Adrenal gland (tissue), 12 donors: ENCODE measurements around the gene ZNF333. TPM values are rescaled to one million over a fixed set of nuclear protein-coding genes. Genes with fewer than 3 reads are reported as not detected.

Source experiments
- DNase-seq, 7 donors: peaks; one replicate each; pipeline ENCODE4 v3.0.0-alpha.2; 2019 to 2020
- H3K27ac ChIP-seq, 5 donors: fragments of 200-600 bp; sonication (generic) in 4 of 5; 1 replicate in 3 of 5; 2 replicates in 2 of 5; pipeline versions ENCODE4 v1.5.1 to v1.8.0; 2016 to 2020; ENCODE audit warnings: mild to moderate bottlenecking in 1 of 5
- H3K27me3 ChIP-seq: fragments of 200-600 bp; 2 replicates; pipeline ENCODE4 v1.8.0; 2021
- H3K36me3 ChIP-seq, 2 donors: fragments of 200-600 bp; replicated peaks in 1 of 2; 1 replicate in 1 of 2; 2 replicates in 1 of 2; pipeline versions ENCODE4 v1.5.1 to v1.8.0; 2018 to 2022
- H3K4me1 ChIP-seq, 2 donors: fragments of 200-600 bp; replicated peaks in 1 of 2; 1 replicate in 1 of 2; 2 replicates in 1 of 2; pipeline versions ENCODE4 v1.5.1 to v1.8.0; 2018 to 2021
- H3K4me3 ChIP-seq, 4 donors: fragments of 200-600 bp; sonication (generic) in 3 of 4; one replicate each; pipeline ENCODE4 v1.5.1; 2016 to 2018
- H3K9me3 ChIP-seq, 3 donors: fragments of 200-600 bp; sonication (generic) in 1 of 3; replicated peaks in 1 of 3; 1 replicate in 2 of 3; 2 replicates in 1 of 3; pipeline versions ENCODE4 v1.5.1 to v1.8.0; 2016 to 2021
- CTCF ChIP-seq, 6 experiments: fragments of 450-650 bp in 4 of 6; fragments of 200-600 bp in 2 of 6; sonication (generic) in 1 of 6; IDR thresholded peaks; 1 replicate in 5 of 6; 2 replicates in 1 of 6; pipeline versions ENCODE4 v1.5.1 to v1.8.0; 2016 to 2021; ENCODE audit warnings: antibody characterized with exemption in 6 of 6, mild to moderate bottlenecking in 2 of 6, moderate library complexity in 1 of 6
- POLR2A ChIP-seq, 2 donors: fragments of 450-650 bp; IDR thresholded peaks; one replicate each; pipeline ENCODE4 v1.6.1; 2017; ENCODE audit warnings: antibody characterized with exemption in 2 of 2, mild to moderate bottlenecking in 2 of 2, moderate library complexity in 1 of 2
- WGBS, 4 donors: extraction: QIAGEN DNeasy Blood & Tissue Kit in 2 of 4; methylation state at CpG; one replicate each; pipeline versions ENCODE4 v1.1.5 to v1.1.7; 2013 to 2017; 5-methylcytosine and 5-hydroxymethylcytosine counted together
- intact Hi-C, 2 donors: fragments of 100-400 bp; cut with DNase I; formaldehyde crosslinking; loops; one replicate each; pipeline versions ENCODE4 v1.14.1 to v1.15.0; 2022 to 2023
- polyA plus RNA-seq, 3 donors: library from polyadenylated mRNA; stranded (reverse); fragments of 200-250 nt in 2 of 3; fragments of 350-450 nt in 1 of 3; fragmentation: Illumina TruSeq in 1 of 3; extraction: RNeasy Lipid Tissue Mini Kit (QIAGEN cat#74804) in 1 of 3; gene quantifications; one replicate each; pipeline ENCODE4 v1.2.3, GENCODE V29; 2013 to 2014
- total RNA-seq, 9 donors: library from RNA; depleted of rRNA in 4 of 9; stranded (reverse); fragments of >200 nt in 4 of 9; fragments of 120-200 nt in 1 of 9; fragmentation: NEBNext Ultra II Directional in 1 of 9; extraction: Animal tissue kit (Norgen Biotek cat#: 25700) in 1 of 9; gene quantifications; one replicate each; pipeline versions ENCODE4 v1.1.0 to v1.2.4, GENCODE V29; 2013 to 2023
- donor health status: healthy with polysubstance abuse.
- donor health status: Bipolar disorder and iron deficiency.
- donor health status: DM: yes; HTN: yes; CAD: no.
- donor health status: DM: no; HTN: no; CAD: no.
- donor health status: DM: no; HTN: no; CAD: no.
- donor health status: DM: yes; HTN: yes; CAD: no.

The ZNF333 gene
- total and polyA plus RNA-seq, 12 donors: 8.3 to 26.1 (median 17.6) TPM

- Histone ChIP-seq H3K27ac (no peak overlapping the region), H3K4me3 (no peak overlapping the region), H3K27me3 (no peaks in the 10 kb centered on the region), H3K9me3 (no peaks in the 10 kb centered on the region), H3K36me3 (peaks cover 0 to 60% of the 10 kb centered on the region in 2 donors), H3K4me1 (peaks cover 0 to 11% of the 10 kb centered on the region in 2 donors)
- WGBS, 4 donors: 85 to 92% (median 87%) methylated on average over 10 to 13 of the region's 13 CpGs
- intact Hi-C loops: no loop called here
- DNase-seq: no peak
- TF ChIP-seq POLR2A (IDR thresholded peaks at IDR 0.05): no peak
- no peak for TF ChIP-seq CTCF (IDR thresholded peaks at IDR 0.05)
Observed at GRCh38 chr19:14694641-14695266, 4.9 kb downstream of the ZNF333 start.

- Histone ChIP-seq H3K27ac (no peak overlapping the region), H3K4me1 (peaks cover 0 to 9% of the 10 kb centered on the region in 2 donors), H3K27me3 (no peaks in the 10 kb centered on the region), H3K4me3 (no peak overlapping the region), H3K36me3 (peaks cover 0 to 67% of the 10 kb centered on the region in 2 donors), H3K9me3 (no peaks in the 10 kb centered on the region)
- WGBS, 4 donors: 92 to 96% (median 95%) methylated on average over 5 of the region's 5 CpGs
- no peak for DNase-seq
- intact Hi-C loops: no loop called here
- TF ChIP-seq POLR2A (IDR thresholded peaks at IDR 0.05) (no peak), CTCF (IDR thresholded peaks at IDR 0.05) (no peak)
Observed at GRCh38 chr19:14695471-14695870, 5.6 kb downstream of the ZNF333 start.

- no peak overlapping the region for H3K4me3 ChIP-seq
- TF ChIP-seq POLR2A (IDR thresholded peaks at IDR 0.05) (no peak), CTCF (IDR thresholded peaks at IDR 0.05) (no peak)
- no peak for DNase-seq
- no peaks in the 10 kb centered on the region for H3K9me3 ChIP-seq
- WGBS, 4 donors: 87 to 96% (median 90%) methylated on average over 8 of the region's 8 CpGs
- intact Hi-C loops: no loop called here
- no peaks in the 10 kb centered on the region for H3K27me3 ChIP-seq
- peaks cover 0 to 87% of the 10 kb centered on the region in 2 donors for H3K36me3 ChIP-seq
- H3K4me1 ChIP-seq: no peaks in the 10 kb centered on the region
- H3K27ac ChIP-seq: no peak overlapping the region
Observed at GRCh38 chr19:14699641-14700040, 9.8 kb downstream of the ZNF333 start.

GRCh38 chr19:14700711-14701375, 11.0 kb downstream of the ZNF333 start:
- H3K4me1 ChIP-seq: no peaks in the 10 kb centered on the region
- no peaks in the 10 kb centered on the region for H3K9me3 ChIP-seq
- H3K36me3 ChIP-seq: peaks cover 0 to 87% of the 10 kb centered on the region in 2 donors
- no peak overlapping the region for H3K27ac ChIP-seq
- DNase-seq: no peak
- 96 to 98% (median 97%) methylated on average over 5 to 9 of the region's 9 CpGs for WGBS, 4 donors
- H3K4me3 ChIP-seq: no peak overlapping the region
- intact Hi-C loops: no loop called here
- no peaks in the 10 kb centered on the region for H3K27me3 ChIP-seq
- no peak for TF ChIP-seq POLR2A (IDR thresholded peaks at IDR 0.05)
- no peak for TF ChIP-seq CTCF (IDR thresholded peaks at IDR 0.05)
